IPS-NIHi7 (cell line): ENCODE data around the gene LMBRD1.
"Not testable (repeated sequence)": the region's sequence is repeated elsewhere in the genome, so short reads cannot be mapped to it uniquely, and the experiment has no call there.

ENCODE experiments used
- DNase-seq: peaks from one replicate; pipeline ENCODE4 v3.0.0; 2012; ENCODE audit warnings: mixed read lengths; ENCODE audit errors: extremely low spot score

Gene LMBRD1

GRCh38 chr6:69796642-69797390, at the start of gene LMBRD1:
TSS of gene LMBRD1 (minus strand) at chr6:69797010. CDS start at chr6:69796881, 129 bp downstream.
- peak; percentile 94 for DNase-seq

DNA sequence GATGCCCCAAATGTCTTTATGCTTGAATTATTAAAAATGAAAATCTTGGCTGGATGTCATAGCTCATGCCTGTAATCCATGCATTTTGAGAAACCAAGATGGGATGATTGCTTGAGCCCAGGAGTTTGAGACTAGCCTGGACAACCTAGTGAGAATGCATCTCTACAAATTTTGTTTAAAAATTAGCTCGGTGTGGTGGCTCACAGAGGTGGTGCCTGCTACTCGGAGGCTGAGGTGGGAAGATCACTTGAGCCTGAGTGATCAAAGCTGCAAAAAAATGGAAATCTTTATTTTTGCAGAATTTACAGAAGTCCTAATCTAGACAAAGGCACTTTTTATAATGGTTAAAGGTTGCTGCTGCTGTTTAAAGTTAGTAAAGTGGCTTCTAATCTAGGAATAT, 49.5 kb upstream of the LMBRD1 start:
- DNase-seq = no peak

DNA sequence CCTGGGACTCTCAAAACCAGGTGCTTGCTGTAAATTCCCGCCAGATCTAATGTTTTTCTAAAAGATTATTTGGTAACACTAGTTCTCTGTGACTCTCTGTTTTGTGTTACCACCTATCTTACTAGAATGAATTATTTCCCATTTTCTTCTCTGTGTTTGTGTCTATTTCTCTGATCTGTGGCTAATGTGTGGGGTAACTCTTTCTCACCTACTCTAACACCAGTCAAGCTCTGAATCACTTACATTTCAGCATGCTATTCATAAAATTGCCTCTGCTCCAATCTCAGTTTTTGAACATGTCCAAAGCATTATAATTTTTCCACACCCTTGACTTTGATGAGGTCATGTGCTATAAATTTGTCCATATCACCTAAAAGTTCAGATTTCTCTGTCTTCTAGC, 46.4 kb upstream of the LMBRD1 start:
- no peak for DNase-seq

GRCh38 chr6:69841862-69842261, 45.1 kb upstream of the LMBRD1 start:
- no peak for DNase-seq

DNA sequence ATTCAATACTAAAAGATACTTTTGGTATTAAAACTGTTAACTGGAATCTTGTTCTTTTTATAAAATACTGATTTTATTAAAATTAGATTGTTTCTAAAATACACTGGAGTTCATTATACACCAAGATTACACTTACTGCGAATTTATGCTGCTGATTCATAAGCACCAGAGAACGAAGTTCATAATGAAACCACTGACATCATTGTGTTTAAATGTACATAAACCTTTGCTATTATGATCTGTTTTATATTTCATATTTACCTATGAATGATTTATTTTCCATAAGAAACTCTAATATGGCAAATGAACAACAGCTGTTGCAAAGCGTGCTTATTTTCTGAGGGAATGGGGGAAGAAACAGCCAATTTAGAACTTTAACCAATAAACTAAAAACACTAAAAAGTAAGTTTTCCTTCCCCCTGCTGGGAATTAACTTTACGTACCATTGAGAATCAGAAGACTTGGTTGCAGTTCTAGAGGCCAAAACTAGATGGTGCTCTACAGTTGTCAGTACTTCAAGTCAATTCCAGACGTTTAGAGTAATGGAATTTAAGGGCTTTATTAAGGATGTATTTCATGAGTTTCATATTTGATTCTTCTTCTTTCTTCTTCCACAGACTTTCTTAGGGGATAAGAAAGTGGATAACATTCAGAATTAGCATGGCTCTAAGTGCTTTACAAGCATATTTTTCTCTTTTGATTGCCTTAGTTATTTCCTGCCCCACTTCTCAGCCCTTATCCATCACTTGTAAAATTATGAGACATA, 38.8 kb upstream of the LMBRD1 start:
- peak; percentile 37 for DNase-seq

GRCh38 chr6:69832558-69832957, 35.7 kb upstream of the LMBRD1 start:
- no peak for DNase-seq

DNA sequence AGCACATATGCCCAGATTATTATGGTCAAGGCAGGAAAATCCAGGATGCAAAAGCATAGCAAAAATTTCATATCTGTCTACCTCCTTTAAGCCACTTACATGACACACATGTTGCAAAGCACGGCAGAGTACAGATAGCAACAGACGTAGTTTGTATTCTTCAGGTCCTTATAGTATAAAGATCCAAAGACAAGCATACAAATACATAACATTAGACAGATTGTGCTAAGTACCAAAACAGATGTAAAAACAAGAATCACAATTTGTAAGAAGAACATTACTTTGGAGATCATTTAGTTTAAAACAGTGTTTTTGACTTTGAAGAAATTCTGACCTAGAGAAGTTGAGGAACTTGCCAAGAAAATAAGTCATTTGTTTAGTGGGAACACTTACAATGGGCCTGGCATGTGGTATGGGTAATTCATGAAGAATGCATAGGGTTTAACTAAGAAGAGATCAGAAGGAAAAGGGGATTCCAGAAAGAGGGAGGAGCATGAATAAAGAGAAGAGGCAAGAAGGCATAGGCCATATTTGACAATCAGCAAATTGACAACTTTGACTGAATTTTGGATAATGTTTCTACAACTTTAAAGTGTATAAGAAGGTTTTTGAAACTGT, 30.6 kb upstream of the LMBRD1 start:
- no peak for DNase-seq

DNA sequence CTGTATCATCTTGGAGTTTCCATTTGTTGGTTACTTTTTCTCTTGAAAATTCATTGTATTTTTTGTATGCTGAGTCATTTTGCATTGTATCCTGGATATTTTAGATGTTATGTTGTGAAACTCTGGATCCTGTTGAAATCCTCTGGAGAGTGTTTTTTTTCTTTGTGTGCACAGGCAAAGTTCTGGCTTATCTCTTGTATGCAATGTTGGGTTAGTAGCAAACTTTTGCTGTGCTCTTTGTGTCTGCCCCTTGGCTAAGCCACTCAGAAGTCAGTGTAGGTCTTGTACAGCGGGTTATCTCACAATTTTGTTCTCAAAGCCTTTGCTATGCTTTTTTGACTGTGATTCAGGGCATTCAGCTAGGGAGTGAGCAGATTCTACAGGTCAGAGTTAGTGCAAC, 29.1 kb upstream of the LMBRD1 start:
- DNase-seq = no peak

DNA sequence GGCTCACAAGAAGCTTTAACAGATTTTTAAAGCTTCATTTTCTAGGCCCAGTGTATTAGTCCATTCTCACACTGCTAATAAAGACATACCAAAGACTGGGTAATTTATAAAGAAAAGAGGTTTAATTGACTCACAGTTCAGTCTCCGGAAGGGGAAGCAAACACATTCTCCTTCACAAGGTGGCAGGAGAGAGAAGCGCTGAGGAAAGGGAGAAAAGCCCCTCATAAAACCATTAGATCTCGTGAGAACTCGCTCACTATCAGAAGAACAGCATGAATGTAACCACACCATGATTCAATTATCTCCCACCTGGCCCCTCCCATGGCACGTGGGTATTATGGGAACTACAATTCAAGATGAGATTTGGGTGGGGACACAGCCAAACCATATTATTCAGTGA, 27.5 kb upstream of the LMBRD1 start:
- DNase-seq = not testable (repeated sequence)

- no peak for DNase-seq
Observed at GRCh38 chr6:69820438-69820837, 23.6 kb upstream of the LMBRD1 start.

- no peak for DNase-seq
Observed at GRCh38 chr6:69820018-69820417, 23.2 kb upstream of the LMBRD1 start.

- DNase-seq = no peak
Observed at GRCh38 chr6:69819138-69819537, 22.3 kb upstream of the LMBRD1 start.

GRCh38 chr6:69818223-69818930, 21.6 kb upstream of the LMBRD1 start:
- DNase-seq = no peak

GRCh38 chr6:69817358-69817757, 20.5 kb upstream of the LMBRD1 start:
- DNase-seq = no peak

GRCh38 chr6:69816569-69816968, 19.8 kb upstream of the LMBRD1 start:
- DNase-seq = peak; percentile 25

- DNase-seq = no peak
Observed at GRCh38 chr6:69816026-69816425, 19.2 kb upstream of the LMBRD1 start.

GRCh38 chr6:69813508-69813907, 16.7 kb upstream of the LMBRD1 start:
- DNase-seq = no peak

- DNase-seq = no peak
Observed at GRCh38 chr6:69812746-69813427, 16.1 kb upstream of the LMBRD1 start.

DNA sequence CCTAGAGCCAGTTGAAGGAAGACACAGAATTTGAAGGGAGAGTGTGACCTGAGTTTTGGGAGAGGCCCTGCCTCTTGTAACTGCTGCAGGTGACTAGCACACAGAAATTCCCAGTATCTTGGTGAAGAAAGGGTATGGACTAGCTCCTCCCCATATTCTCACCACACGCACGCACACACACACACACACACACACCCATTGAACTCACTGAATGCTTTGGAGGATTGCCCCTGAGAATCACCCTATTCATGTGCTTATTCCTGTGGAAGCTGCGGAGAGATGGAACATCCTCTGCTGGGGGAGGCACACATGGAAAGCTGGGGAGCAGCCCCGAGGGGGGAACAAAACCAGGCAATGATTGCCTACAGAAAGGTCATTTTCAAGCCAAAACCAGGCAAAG, 6.2 kb upstream of the LMBRD1 start:
- DNase-seq = no peak

- no peak for DNase-seq
Observed at GRCh38 chr6:69801711-69802110, 4.9 kb upstream of the LMBRD1 start.

- peak; percentile 10 for DNase-seq
Observed at GRCh38 chr6:69801225-69801624, 4.4 kb upstream of the LMBRD1 start.

DNA sequence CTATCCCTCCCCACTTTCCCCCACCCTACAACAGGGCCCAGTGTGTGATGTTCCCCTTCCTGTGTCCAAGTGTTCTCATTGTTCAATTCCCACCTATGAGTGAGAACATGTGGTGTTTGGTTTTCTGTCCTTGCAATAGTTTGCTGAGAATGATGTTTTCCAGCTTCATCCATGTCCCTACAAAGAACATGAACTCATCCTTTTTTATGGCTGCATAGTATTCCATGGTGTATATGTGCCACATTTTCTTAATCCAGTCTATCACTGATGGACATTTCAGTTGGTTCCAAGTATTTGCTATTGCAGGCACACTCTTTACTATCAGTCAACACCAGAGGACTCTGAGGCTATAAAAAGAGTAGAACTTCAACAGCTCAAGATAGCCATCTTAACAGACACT, 2.0 kb upstream of the LMBRD1 start:
- DNase-seq = not testable (repeated sequence)
